Retinal pigment epithelial cell (primary cell): ENCODE measurements around the gene ZNF483.

Source experiments
- DNase-seq: peaks from one replicate; pipeline ENCODE4 v3.0.0-alpha.2; 2010; ENCODE audit warnings: low read depth
- H3K4me3 ChIP-seq: 2 replicates; pipeline ENCODE4 v1.5.1; 2011; ENCODE audit warnings: mild to moderate bottlenecking, low read length, control low read depth, moderate library complexity
- CTCF ChIP-seq: conservative IDR thresholded peaks from 2 replicates; pipeline ENCODE4 v1.5.1; 2011; ENCODE audit warnings: low read depth, low read length, control low read depth, inconsistent platforms

Gene ZNF483

DNA sequence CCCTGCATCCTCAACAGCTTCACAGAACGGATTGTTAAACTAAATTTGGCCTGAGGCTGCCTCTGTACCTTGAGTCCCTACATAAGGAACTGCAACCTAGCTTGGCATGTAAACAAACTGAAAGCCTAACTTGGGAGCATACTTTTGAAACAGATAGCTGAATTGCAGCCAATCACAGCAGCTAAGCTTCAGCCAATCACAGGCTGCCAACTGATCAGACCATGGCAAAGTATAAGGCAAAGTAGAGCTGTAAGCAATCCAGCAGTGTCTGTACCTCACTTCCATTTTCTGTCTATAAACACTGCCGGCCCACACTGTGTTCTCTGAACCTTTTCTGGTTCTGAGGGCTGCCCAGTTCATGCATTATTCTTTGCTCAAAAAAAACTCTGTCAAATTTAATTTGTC is 8.9 kb upstream of the ZNF483 start:
- no peak for TF ChIP-seq CTCF
- no peak for DNase-seq
- H3K4me3 ChIP-seq, result no peak overlapping the region

DNA sequence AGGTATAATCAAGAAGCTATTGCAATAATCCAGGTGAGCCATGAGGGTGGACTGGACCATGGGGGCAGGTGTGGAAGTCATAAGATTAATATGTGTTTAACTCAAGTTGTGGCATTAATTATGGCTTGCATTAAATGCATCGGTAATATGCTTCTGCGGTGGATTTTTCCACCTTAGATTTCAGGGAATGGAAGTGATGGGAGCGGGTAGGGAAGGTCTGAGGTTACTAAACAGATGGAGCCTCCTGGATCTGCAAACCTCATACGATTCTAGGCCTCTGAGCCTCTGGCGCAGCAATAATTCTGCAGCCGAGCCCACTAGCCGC is 286 bp upstream of the ZNF483 start:
- peak overlapping the region; percentile 85 for H3K4me3 ChIP-seq
- no peak for DNase-seq
- no peak for TF ChIP-seq CTCF

- DNase-seq, result no peak
- no peak overlapping the region for H3K4me3 ChIP-seq
- TF ChIP-seq CTCF, result no peak
Measured at GRCh38 chr9:111527347-111527746, 2.4 kb downstream of the ZNF483 start.

GRCh38 chr9:111529787-111530186 is 4.8 kb downstream of the ZNF483 start:
- TF ChIP-seq CTCF, result no peak
- no peak for DNase-seq
- H3K4me3 ChIP-seq, result no peak overlapping the region

- TF ChIP-seq CTCF, result no peak
- H3K4me3 ChIP-seq, result no peak overlapping the region
- DNase-seq, result no peak
Measured at GRCh38 chr9:111531716-111532115, 6.7 kb downstream of the ZNF483 start.

DNA sequence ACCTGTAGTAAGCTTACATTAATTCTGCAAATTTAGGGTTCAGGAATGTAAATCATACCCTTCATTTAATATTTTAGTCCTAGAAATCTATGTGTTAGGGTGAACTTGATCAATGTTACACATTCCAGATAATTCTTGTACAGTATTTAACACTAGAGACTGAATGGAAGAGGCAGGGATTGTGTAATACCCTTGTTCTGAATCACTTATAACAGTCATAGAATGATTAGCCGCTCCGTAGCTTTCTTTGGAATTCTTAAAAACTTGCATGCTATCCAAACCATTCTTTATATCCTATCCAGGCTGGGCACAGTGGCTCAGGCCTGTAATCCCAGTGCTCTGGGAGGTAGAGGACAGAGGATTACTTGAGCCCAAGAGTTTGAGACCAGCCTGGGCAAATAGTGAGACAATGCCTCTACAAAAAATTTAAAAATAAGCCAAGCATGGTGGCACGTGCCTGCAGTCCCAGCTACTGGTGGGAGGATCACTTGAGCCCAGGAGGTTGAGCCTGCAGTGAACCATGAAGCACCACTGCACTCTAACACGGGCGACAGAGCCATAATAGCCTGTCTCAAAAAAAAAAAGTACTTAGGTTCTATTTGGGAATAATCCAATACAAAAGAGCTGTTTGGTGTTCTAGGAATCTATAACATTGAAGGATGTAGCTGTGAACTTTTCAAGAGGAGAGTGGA is 8.3 kb downstream of the ZNF483 start:
- no peak for TF ChIP-seq CTCF
- DNase-seq, result no peak
- no peak overlapping the region for H3K4me3 ChIP-seq

- DNase-seq, result no peak
- H3K4me3 ChIP-seq, result no peak overlapping the region
- TF ChIP-seq CTCF, result no peak
Measured at GRCh38 chr9:111542497-111543254, 17.7 kb downstream of the ZNF483 start.
